CD14-positive monocyte (primary cell): ENCODE measurements around the gene MADCAM1. TPM values are rescaled to one million over a fixed set of nuclear protein-coding genes. Genes with fewer than 3 reads are reported as not detected.

Experiments used
- DNase-seq, 3 donors: peaks; one replicate each; pipeline ENCODE4 v3.0.0-alpha.2; 2011 to 2022
- H2AFZ ChIP-seq: 2 replicates; pipeline ENCODE4 v1.6.0; 2012; ENCODE audit warnings: mild to moderate bottlenecking, low read depth, low read length, inconsistent platforms; ENCODE audit not compliant: insufficient read depth, poor library complexity, severe bottlenecking
- H3K27ac ChIP-seq, 2 donors: 1 replicate in 1 of 2; 2 replicates in 1 of 2; pipeline ENCODE4 v1.5.1; 2012 to 2013; ENCODE audit warnings: low read length in 2 of 2, control low read depth in 1 of 2, inconsistent platforms in 1 of 2, low read depth in 1 of 2, mild to moderate bottlenecking in 1 of 2
- H3K27me3 ChIP-seq, 2 donors: one replicate each; pipeline versions ENCODE4 v1.6.0 to v1.6.1; 2011 to 2013; ENCODE audit warnings: low read length in 2 of 2; ENCODE audit not compliant: control insufficient read depth in 2 of 2, insufficient read depth in 2 of 2
- H3K36me3 ChIP-seq, 2 donors: replicated peaks in 1 of 2; 1 replicate in 1 of 2; 2 replicates in 1 of 2; pipeline versions ENCODE4 v1.5.1 to v1.6.1; 2012 to 2013; ENCODE audit warnings: low read length in 2 of 2, control low read depth in 1 of 2, inconsistent platforms in 1 of 2, mild to moderate bottlenecking in 1 of 2; ENCODE audit not compliant: insufficient read depth in 2 of 2, control insufficient read depth in 1 of 2
- H3K4me1 ChIP-seq, 2 donors: 1 replicate in 1 of 2; 2 replicates in 1 of 2; pipeline versions ENCODE4 v1.5.1 to v1.6.1; 2012 to 2013; ENCODE audit warnings: low read length in 2 of 2, control low read depth in 1 of 2, inconsistent platforms in 1 of 2, mild to moderate bottlenecking in 1 of 2, moderate library complexity in 1 of 2; ENCODE audit not compliant: insufficient read depth in 2 of 2, control insufficient read depth in 1 of 2
- H3K4me2 ChIP-seq: replicated peaks from 2 replicates; pipeline ENCODE3; 2012; ENCODE audit warnings: low read length, moderate library complexity, mild to moderate bottlenecking; ENCODE audit not compliant: poor library complexity, severe bottlenecking; ENCODE audit errors: extremely low read depth
- H3K4me3 ChIP-seq, 3 experiments: fragments of 200-600 bp in 1 of 3; sonication (generic) in 1 of 3; replicated peaks in 1 of 3; 1 replicate in 2 of 3; 2 replicates in 1 of 3; pipeline ENCODE4 v1.5.1; 2011 to 2013; ENCODE audit warnings: low read length in 3 of 3, mild to moderate bottlenecking in 3 of 3, control low read depth in 2 of 3, low read depth in 2 of 3, inconsistent platforms in 1 of 3, moderate library complexity in 1 of 3
- H3K79me2 ChIP-seq: 2 replicates; pipeline ENCODE4 v1.6.0; 2012; ENCODE audit warnings: mild to moderate bottlenecking, control low read depth, inconsistent platforms, low read length, moderate library complexity; ENCODE audit not compliant: insufficient read depth
- H3K9ac ChIP-seq: 2 replicates; pipeline ENCODE4 v1.6.0; 2017; ENCODE audit warnings: low read length, mild to moderate bottlenecking; ENCODE audit not compliant: insufficient read depth, poor library complexity, severe bottlenecking
- H3K9me3 ChIP-seq, 2 donors: replicated peaks in 1 of 2; 1 replicate in 1 of 2; 2 replicates in 1 of 2; pipeline versions ENCODE4 v1.5.1 to v1.6.1; 2012 to 2013; ENCODE audit warnings: low read length in 2 of 2, control low read depth in 1 of 2; ENCODE audit not compliant: control insufficient read depth in 1 of 2, insufficient read depth in 1 of 2
- H4K20me1 ChIP-seq: 2 replicates; pipeline ENCODE4 v1.6.0; 2012; ENCODE audit warnings: mild to moderate bottlenecking, low read length, control low read depth, moderate library complexity; ENCODE audit not compliant: insufficient read depth
- H3K27ac Mint-ChIP-seq, 7 donors: one replicate each; pipeline ENCODE4 v1.8.0; 2020; ENCODE audit warnings: mild to moderate bottlenecking in 7 of 7, mixed read lengths in 7 of 7, moderate library complexity in 6 of 7, inconsistent platforms in 2 of 7
- H3K27me3 Mint-ChIP-seq, 3 donors: one replicate each; pipeline ENCODE4 v1.8.0; 2021 to 2022; ENCODE audit warnings: low read depth in 3 of 3, mild to moderate bottlenecking in 3 of 3, mixed read lengths in 3 of 3, moderate library complexity in 3 of 3, inconsistent platforms in 1 of 3
- H3K36me3 Mint-ChIP-seq, 2 donors: one replicate each; pipeline ENCODE4 v1.8.0; 2020; ENCODE audit warnings: mixed read lengths in 2 of 2, inconsistent platforms in 1 of 2, mild to moderate bottlenecking in 1 of 2
- H3K4me1 Mint-ChIP-seq: one replicate; pipeline ENCODE4 v1.8.0; 2020; ENCODE audit warnings: mild to moderate bottlenecking, mixed read lengths
- H3K4me3 Mint-ChIP-seq, 2 donors: one replicate each; pipeline ENCODE4 v1.8.0; 2020; ENCODE audit warnings: mild to moderate bottlenecking in 2 of 2, mixed read lengths in 2 of 2, moderate library complexity in 1 of 2
- H3K9me3 Mint-ChIP-seq, 7 donors: one replicate each; pipeline ENCODE4 v1.8.0; 2020 to 2022; ENCODE audit warnings: mixed read lengths in 7 of 7, mild to moderate bottlenecking in 6 of 7, moderate library complexity in 6 of 7, inconsistent platforms in 2 of 7
- CTCF ChIP-seq: fragments of 200-600 bp; IDR thresholded peaks from one replicate; pipeline ENCODE4 v1.8.0; 2022; ENCODE audit warnings: antibody characterized with exemption, mild to moderate bottlenecking
- WGBS: methylation state at CpG from one replicate; pipeline ENCODE4 v1.1.5; 2013; ENCODE audit warnings: missing lambda C conversion rate; ENCODE audit not compliant: insufficient coverage; 5-methylcytosine and 5-hydroxymethylcytosine counted together
- intact Hi-C, 2 donors: fragments of 100-400 bp; cut with micrococcal nuclease; formaldehyde crosslinking; loops; one replicate each; pipeline versions ENCODE4 v1.15.0 to v1.15.1; 2023
- polyA plus RNA-seq, 3 donors: library from polyadenylated mRNA; depleted of rRNA in 1 of 3; unstranded in 2 of 3; stranded (reverse) in 1 of 3; fragments of 300-500 nt in 2 of 3; fragments of >200 nt in 1 of 3; fragmentation: Illumina TruSeq in 2 of 3; gene quantifications; 1 replicate in 2 of 3; 2 replicates in 1 of 3; pipeline ENCODE4 v1.2.3, GENCODE V29; 2012 to 2021

The MADCAM1 gene
- polyA plus RNA-seq, 3 donors: 0.17 TPM; not detected in 2

GRCh38 chr19:497491-497868 is 1.2 kb downstream of the MADCAM1 start:
- no peak overlapping the region for H3K27ac ChIP-seq
- no peaks in the 10 kb centered on the region for H3K36me3 ChIP-seq
- H3K27me3 ChIP-seq: peaks cover 16 to 49% of the 10 kb centered on the region in 2 donors
- no peak for TF ChIP-seq CTCF
- H3K79me2 ChIP-seq: no peaks in the 10 kb centered on the region
- H3K27me3 Mint-ChIP-seq: peaks cover 36 to 72% (median 63%) of the 10 kb centered on the region in 3 donors
- no peak overlapping the region for H3K9ac ChIP-seq
- peaks cover 15 to 21% of the 10 kb centered on the region in 2 donors for H3K9me3 ChIP-seq
- H3K4me2 ChIP-seq: no peak overlapping the region
- peaks cover 2% of the 10 kb centered on the region for H3K4me1 Mint-ChIP-seq
- no peaks in the 10 kb centered on the region for H4K20me1 ChIP-seq
- peaks cover 2 to 6% of the 10 kb centered on the region in 2 donors for H3K36me3 Mint-ChIP-seq
- no peak for DNase-seq
- no peak overlapping the region for H3K4me3 ChIP-seq
- H3K4me3 Mint-ChIP-seq: peak overlapping the region in 1 of 2 donors; percentile 26
- peaks cover 3 to 48% (median 31%) of the 10 kb centered on the region in 7 donors for H3K9me3 Mint-ChIP-seq
- peaks cover 3% of the 10 kb centered on the region in 2 donors for H3K4me1 ChIP-seq
- no peak overlapping the region for H3K27ac Mint-ChIP-seq
- H2AFZ ChIP-seq: no peak overlapping the region
- 2% methylated on average over 34 of the region's 36 CpGs for WGBS
- intact Hi-C loops: no loop called here

GRCh38 chr19:497869-498510 is 1.7 kb downstream of the MADCAM1 start:
- no peak overlapping the region for H3K9ac ChIP-seq
- peaks cover 8% of the 10 kb centered on the region in 2 donors for H3K4me1 ChIP-seq
- no peaks in the 10 kb centered on the region for H3K79me2 ChIP-seq
- peaks cover 16 to 49% of the 10 kb centered on the region in 2 donors for H3K27me3 ChIP-seq
- peaks cover 19 to 23% of the 10 kb centered on the region in 2 donors for H3K9me3 ChIP-seq
- peak overlapping the region in 1 of 2 donors; percentile 75 for H3K4me3 Mint-ChIP-seq
- no peak overlapping the region for H3K27ac ChIP-seq
- intact Hi-C loops: no loop called here
- WGBS: 5% methylated on average over 50 of the region's 50 CpGs
- H4K20me1 ChIP-seq: no peaks in the 10 kb centered on the region
- peaks cover 4 to 7% of the 10 kb centered on the region in 2 donors for H3K36me3 Mint-ChIP-seq
- TF ChIP-seq CTCF: no peak
- peaks cover 3 to 49% (median 32%) of the 10 kb centered on the region in 7 donors for H3K9me3 Mint-ChIP-seq
- peaks cover 6% of the 10 kb centered on the region for H3K4me1 Mint-ChIP-seq
- no peak overlapping the region for H3K4me3 ChIP-seq
- H3K27ac Mint-ChIP-seq: no peak overlapping the region
- no peaks in the 10 kb centered on the region for H3K36me3 ChIP-seq
- H3K4me2 ChIP-seq: no peak overlapping the region
- DNase-seq: no peak
- H2AFZ ChIP-seq: no peak overlapping the region
- peaks cover 34 to 72% (median 63%) of the 10 kb centered on the region in 3 donors for H3K27me3 Mint-ChIP-seq
